ENCODE results near the gene HBP1. TPM values are rescaled to one million over a fixed set of nuclear protein-coding genes. Genes with fewer than 3 reads are reported as not detected.

Gene HBP1
- total and polyA plus RNA-seq, 2 experiments from 2014 or later: 36.0 to 52.8 TPM

DNA sequence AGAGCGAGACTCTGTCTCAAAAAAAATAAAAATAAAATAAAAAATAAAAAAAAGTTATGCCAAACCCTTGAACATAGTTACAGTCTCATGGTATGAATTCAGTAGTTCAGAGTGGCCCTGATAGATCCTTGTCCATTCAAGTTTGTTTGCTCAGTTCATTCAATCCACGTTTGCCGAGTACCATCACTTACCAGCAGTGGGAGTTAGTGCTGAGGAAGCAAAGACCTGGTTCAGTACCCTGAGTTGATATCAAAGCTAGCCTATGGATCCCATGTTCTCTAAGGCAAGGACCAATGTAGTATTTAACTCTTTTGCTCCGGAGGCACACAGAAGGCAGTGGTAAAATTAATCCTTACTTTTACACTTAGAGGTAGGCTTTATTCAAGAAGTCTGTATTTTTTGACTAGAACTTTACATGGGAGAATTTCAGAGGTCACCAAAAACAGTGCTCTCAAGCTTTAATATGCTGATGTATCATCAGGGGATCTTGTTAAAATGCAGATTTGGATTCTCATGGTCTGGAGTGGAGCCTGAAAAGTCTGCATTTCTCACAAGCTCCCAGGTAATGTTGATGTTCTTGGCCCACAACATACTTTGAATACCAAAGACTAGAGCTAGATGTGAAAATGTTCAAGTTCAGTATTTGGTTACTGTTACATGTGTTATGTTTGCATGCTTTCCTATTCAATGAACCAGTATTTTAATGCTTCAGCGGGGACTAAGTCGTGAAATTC lies 38.1 kb upstream of the HBP1 start:
- Mint-ChIP-seq H3K27ac (peak overlapping the region; percentile 19; the same call in 1 of the 2 replicates), H3K4me1 (peaks cover 43% of the 10 kb centered on the region), H3K27me3 (ENCODE audit: insufficient read depth, low read depth, poor library complexity) (peaks cover 1% of the 10 kb centered on the region), H3K36me3 (ENCODE audit: low read depth) (peaks cover 8% of the 10 kb centered on the region; the same call in 1 of the 3 replicates), H3K4me3 (peak overlapping the region; percentile 46), H3K9me3 (no peaks in the 10 kb centered on the region)
- 0 out of 2 replicates have a peak overlapping the region, but pooled peaks have one; percentile 10 for H3K27ac ChIP-seq (ENCODE audit: low read depth)
- H3K4me1 ChIP-seq (ENCODE audit: insufficient read depth): peaks cover 18% of the 10 kb centered on the region; the same call in 1 of the 2 replicates
- no peak overlapping the region for H3K4me3 ChIP-seq
- peak overlapping the region; percentile 7; the same call in 1 of the 2 replicates for H3K4me2 ChIP-seq
- DNase-seq (ENCODE audit: low spot score): peak; percentile 62
- TF ChIP-seq JUNB (IDR thresholded peaks at IDR 0.05; ENCODE audit: unreplicated experiment): no peak
- TF ChIP-seq CREB1 (CRISPR knock-in tag; IDR thresholded peaks at IDR 0.05; ENCODE audit: low read depth): no peak
- TF ChIP-seq, protein P1, sequence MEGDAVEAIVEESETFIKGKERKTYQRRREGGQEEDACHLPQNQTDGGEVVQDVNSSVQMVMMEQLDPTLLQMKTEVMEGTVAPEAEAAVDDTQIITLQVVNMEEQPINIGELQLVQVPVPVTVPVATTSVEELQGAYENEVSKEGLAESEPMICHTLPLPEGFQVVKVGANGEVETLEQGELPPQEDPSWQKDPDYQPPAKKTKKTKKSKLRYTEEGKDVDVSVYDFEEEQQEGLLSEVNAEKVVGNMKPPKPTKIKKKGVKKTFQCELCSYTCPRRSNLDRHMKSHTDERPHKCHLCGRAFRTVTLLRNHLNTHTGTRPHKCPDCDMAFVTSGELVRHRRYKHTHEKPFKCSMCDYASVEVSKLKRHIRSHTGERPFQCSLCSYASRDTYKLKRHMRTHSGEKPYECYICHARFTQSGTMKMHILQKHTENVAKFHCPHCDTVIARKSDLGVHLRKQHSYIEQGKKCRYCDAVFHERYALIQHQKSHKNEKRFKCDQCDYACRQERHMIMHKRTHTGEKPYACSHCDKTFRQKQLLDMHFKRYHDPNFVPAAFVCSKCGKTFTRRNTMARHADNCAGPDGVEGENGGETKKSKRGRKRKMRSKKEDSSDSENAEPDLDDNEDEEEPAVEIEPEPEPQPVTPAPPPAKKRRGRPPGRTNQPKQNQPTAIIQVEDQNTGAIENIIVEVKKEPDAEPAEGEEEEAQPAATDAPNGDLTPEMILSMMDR (conservative IDR thresholded peaks at IDR 0.05; ENCODE audit: low read depth in 2 of 2): peak; percentile 43 to 46
- TF ChIP-seq ZNF331 (CRISPR knock-in tag; IDR thresholded peaks at IDR 0.05; ENCODE audit: low read depth): no peak
- no peak for TF ChIP-seq EZH2 (IDR thresholded peaks at IDR 0.05; ENCODE audit: low read depth, unreplicated experiment)
- H3K27me3 ChIP-seq (ENCODE audit: insufficient read depth): no peaks in the 10 kb centered on the region
- peak; percentile 94 for ATAC-seq
- H3K79me2 ChIP-seq (replicated peaks; ENCODE audit: insufficient read depth): no peaks in the 10 kb centered on the region
- H2AFZ ChIP-seq: no peak overlapping the region
- no peaks in the 10 kb centered on the region for H3K36me3 ChIP-seq (ENCODE audit: insufficient read depth)
- no peaks in the 10 kb centered on the region for H4K20me1 ChIP-seq (replicated peaks; ENCODE audit: insufficient read depth)
- H3F3A ChIP-seq (replicated peaks; ENCODE audit: low read depth): no peaks in the 10 kb centered on the region
- H3K9me2 ChIP-seq (ENCODE audit: insufficient read depth): 0 out of 2 replicates have a peak, but pooled peaks cover 2% of the 10 kb centered on the region

DNA sequence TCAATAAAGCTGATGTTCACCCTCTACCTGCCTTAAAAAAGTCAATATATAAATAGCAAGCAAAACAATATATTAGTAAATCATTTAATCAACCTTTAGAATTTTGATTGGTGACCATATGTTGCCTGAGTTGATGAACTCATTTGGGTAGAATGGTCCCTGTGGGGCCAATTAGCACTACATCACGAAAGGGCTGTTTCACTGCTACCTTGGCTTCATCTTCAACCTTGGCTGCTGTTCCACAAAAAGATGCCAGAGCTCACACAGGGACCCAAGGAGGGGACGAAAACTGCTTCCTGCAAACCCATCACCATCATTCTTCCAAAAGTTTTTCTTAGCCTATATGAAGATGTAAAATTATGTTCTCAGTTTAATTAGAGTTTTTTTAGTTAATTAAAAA lies 35.4 kb upstream of the HBP1 start:
- Mint-ChIP-seq H3K9me3 (no peaks in the 10 kb centered on the region), H3K27me3 (ENCODE audit: insufficient read depth, low read depth, poor library complexity) (no peaks in the 10 kb centered on the region), H3K4me1 (peaks cover 29% of the 10 kb centered on the region), H3K27ac (no peak overlapping the region), H3K4me3 (no peak overlapping the region), H3K36me3 (ENCODE audit: low read depth) (peaks cover 8% of the 10 kb centered on the region; the same call in 1 of the 3 replicates)
- H3K27me3 ChIP-seq (ENCODE audit: insufficient read depth): no peaks in the 10 kb centered on the region
- no peak overlapping the region for H2AFZ ChIP-seq
- H3K79me2 ChIP-seq (replicated peaks; ENCODE audit: insufficient read depth): no peaks in the 10 kb centered on the region
- no peak overlapping the region for H3K4me3 ChIP-seq
- peaks cover 18% of the 10 kb centered on the region; the same call in 1 of the 2 replicates for H3K4me1 ChIP-seq (ENCODE audit: insufficient read depth)
- no peak for DNase-seq (ENCODE audit: low spot score)
- no peaks in the 10 kb centered on the region for H4K20me1 ChIP-seq (replicated peaks; ENCODE audit: insufficient read depth)
- no peak overlapping the region for H3K4me2 ChIP-seq
- H3K27ac ChIP-seq (ENCODE audit: low read depth): no peak overlapping the region
- no peak for ATAC-seq
- H3K9me2 ChIP-seq (ENCODE audit: insufficient read depth): 0 out of 2 replicates have a peak, but pooled peaks cover 2% of the 10 kb centered on the region
- H3F3A ChIP-seq (replicated peaks; ENCODE audit: low read depth): no peaks in the 10 kb centered on the region
- H3K36me3 ChIP-seq (ENCODE audit: insufficient read depth): no peaks in the 10 kb centered on the region
- no peak for TF ChIP-seq ZNF331 (CRISPR knock-in tag; IDR thresholded peaks at IDR 0.05; ENCODE audit: low read depth)
- TF ChIP-seq, protein P2, sequence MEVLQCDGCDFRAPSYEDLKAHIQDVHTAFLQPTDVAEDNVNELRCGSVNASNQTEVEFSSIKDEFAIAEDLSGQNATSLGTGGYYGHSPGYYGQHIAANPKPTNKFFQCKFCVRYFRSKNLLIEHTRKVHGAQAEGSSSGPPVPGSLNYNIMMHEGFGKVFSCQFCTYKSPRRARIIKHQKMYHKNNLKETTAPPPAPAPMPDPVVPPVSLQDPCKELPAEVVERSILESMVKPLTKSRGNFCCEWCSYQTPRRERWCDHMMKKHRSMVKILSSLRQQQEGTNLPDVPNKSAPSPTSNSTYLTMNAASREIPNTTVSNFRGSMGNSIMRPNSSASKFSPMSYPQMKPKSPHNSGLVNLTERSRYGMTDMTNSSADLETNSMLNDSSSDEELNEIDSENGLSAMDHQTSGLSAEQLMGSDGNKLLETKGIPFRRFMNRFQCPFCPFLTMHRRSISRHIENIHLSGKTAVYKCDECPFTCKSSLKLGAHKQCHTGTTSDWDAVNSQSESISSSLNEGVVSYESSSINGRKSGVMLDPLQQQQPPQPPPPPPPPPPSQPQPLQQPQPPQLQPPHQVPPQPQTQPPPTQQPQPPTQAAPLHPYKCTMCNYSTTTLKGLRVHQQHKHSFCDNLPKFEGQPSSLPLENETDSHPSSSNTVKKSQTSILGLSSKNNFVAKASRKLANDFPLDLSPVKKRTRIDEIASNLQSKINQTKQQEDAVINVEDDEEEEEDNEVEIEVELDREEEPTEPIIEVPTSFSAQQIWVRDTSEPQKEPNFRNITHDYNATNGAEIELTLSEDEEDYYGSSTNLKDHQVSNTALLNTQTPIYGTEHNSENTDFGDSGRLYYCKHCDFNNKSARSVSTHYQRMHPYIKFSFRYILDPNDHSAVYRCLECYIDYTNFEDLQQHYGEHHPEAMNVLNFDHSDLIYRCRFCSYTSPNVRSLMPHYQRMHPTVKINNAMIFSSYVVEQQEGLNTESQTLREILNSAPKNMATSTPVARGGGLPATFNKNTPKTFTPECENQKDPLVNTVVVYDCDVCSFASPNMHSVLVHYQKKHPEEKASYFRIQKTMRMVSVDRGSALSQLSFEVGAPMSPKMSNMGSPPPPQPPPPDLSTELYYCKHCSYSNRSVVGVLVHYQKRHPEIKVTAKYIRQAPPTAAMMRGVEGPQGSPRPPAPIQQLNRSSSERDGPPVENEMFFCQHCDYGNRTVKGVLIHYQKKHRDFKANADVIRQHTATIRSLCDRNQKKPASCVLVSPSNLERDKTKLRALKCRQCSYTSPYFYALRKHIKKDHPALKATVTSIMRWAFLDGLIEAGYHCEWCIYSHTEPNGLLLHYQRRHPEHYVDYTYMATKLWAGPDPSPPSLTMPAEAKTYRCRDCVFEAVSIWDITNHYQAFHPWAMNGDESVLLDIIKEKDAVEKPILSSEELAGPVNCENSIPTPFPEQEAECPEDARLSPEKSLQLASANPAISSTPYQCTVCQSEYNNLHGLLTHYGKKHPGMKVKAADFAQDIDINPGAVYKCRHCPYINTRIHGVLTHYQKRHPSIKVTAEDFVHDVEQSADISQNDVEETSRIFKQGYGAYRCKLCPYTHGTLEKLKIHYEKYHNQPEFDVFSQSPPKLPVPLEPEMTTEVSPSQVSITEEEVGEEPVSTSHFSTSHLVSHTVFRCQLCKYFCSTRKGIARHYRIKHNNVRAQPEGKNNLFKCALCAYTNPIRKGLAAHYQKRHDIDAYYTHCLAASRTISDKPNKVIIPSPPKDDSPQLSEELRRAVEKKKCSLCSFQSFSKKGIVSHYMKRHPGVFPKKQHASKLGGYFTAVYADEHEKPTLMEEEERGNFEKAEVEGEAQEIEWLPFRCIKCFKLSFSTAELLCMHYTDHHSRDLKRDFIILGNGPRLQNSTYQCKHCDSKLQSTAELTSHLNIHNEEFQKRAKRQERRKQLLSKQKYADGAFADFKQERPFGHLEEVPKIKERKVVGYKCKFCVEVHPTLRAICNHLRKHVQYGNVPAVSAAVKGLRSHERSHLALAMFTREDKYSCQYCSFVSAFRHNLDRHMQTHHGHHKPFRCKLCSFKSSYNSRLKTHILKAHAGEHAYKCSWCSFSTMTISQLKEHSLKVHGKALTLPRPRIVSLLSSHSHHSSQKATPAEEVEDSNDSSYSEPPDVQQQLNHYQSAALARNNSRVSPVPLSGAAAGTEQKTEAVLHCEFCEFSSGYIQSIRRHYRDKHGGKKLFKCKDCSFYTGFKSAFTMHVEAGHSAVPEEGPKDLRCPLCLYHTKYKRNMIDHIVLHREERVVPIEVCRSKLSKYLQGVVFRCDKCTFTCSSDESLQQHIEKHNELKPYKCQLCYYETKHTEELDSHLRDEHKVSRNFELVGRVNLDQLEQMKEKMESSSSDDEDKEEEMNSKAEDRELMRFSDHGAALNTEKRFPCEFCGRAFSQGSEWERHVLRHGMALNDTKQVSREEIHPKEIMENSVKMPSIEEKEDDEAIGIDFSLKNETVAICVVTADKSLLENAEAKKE (CRISPR knock-in tag; IDR thresholded peaks at IDR 0.05): no peak
- TF ChIP-seq EZH2 (IDR thresholded peaks at IDR 0.05; ENCODE audit: low read depth, unreplicated experiment): no peak
- TF ChIP-seq, protein P1 (conservative IDR thresholded peaks at IDR 0.05; ENCODE audit: low read depth in 2 of 2): no peak
- TF ChIP-seq ZNF114 (CRISPR knock-in tag; IDR thresholded peaks at IDR 0.05): no peak
- TF ChIP-seq NANOG (IDR thresholded peaks at IDR 0.05; ENCODE audit: borderline replicate concordance): no peak
- TF ChIP-seq STAT1 (IDR thresholded peaks at IDR 0.05; ENCODE audit: unreplicated experiment): no peak
- no peak for TF ChIP-seq EZH2phosphoT487 (IDR thresholded peaks at IDR 0.05; ENCODE audit: unreplicated experiment)
